Prostate gland (tissue), 2 donors: ENCODE measurements around the gene GPR42. TPM values are rescaled to one million over a fixed set of nuclear protein-coding genes. Genes with fewer than 3 reads are reported as not detected.
"Not testable (repeated sequence)": the region's sequence is repeated elsewhere in the genome, so short reads cannot be mapped to it uniquely, and the experiment has no call there.

ENCODE experiments used
- DNase-seq: peaks from one replicate; pipeline ENCODE4 v3.0.0-alpha.2; 2019; ENCODE audit warnings: low spot score
- H3K27ac ChIP-seq, 2 donors: fragments of 200-600 bp; sonication (generic); 2 replicates each; pipeline ENCODE4 v1.5.1; 2017 to 2019
- H3K27me3 ChIP-seq: fragments of 200-600 bp; sonication (generic); replicated peaks from 2 replicates; pipeline ENCODE4 v1.5.1; 2019; ENCODE audit not compliant: insufficient read depth
- H3K36me3 ChIP-seq, 2 donors: fragments of 200-600 bp; sonication (generic); 1 replicate in 1 of 2; 2 replicates in 1 of 2; pipeline versions ENCODE4 v1.5.1 to v1.8.1; 2017 to 2019
- H3K4me1 ChIP-seq: fragments of 200-600 bp; sonication (generic); replicated peaks from 2 replicates; pipeline ENCODE4 v1.5.1; 2019
- H3K4me3 ChIP-seq, 2 donors: fragments of 200-600 bp; sonication (generic); 2 replicates each; pipeline ENCODE4 v1.5.1; 2017 to 2019
- H3K9me3 ChIP-seq: fragments of 200-600 bp; sonication (generic); 2 replicates; pipeline ENCODE4 v1.5.1; 2017
- POLR2A ChIP-seq: fragments of 450-650 bp; IDR thresholded peaks from one replicate; pipeline ENCODE4 v1.6.1; 2016; ENCODE audit warnings: antibody characterized with exemption, mild to moderate bottlenecking
- POLR2AphosphoS5 ChIP-seq: sonication (generic); formaldehyde crosslinking; IDR thresholded peaks from one replicate; pipeline ENCODE4 v1.6.1; 2017; ENCODE audit warnings: antibody characterized with exemption
- WGBS: methylation state at CpG from one replicate; pipeline ENCODE4 v1.1.5; 2018; 5-methylcytosine and 5-hydroxymethylcytosine counted together
- intact Hi-C: fragments of 100-400 bp; cut with DNase I; formaldehyde crosslinking; loops from one replicate; pipeline ENCODE4 v1.14.2; 2022
- total RNA-seq, 2 donors: library from RNA; depleted of rRNA; stranded (reverse); fragments of >200 nt; gene quantifications; one replicate each; pipeline ENCODE4 v1.1.0, GENCODE V29; 2016
- TF ChIP-seq, protein P1 (sequence below), 4 experiments: fragments of 200-600 bp in 2 of 4; fragments of 450-650 bp in 2 of 4; sonication (generic) in 2 of 4; IDR thresholded peaks; 1 replicate in 3 of 4; 2 replicates in 1 of 4; pipeline ENCODE4 v1.5.1; 2016 to 2019; ENCODE audit warnings: antibody characterized with exemption in 4 of 4, mild to moderate bottlenecking in 2 of 4, moderate library complexity in 2 of 4

GPR42 gene
- total RNA-seq, 2 donors from 2014 or later = not detected

DNA sequence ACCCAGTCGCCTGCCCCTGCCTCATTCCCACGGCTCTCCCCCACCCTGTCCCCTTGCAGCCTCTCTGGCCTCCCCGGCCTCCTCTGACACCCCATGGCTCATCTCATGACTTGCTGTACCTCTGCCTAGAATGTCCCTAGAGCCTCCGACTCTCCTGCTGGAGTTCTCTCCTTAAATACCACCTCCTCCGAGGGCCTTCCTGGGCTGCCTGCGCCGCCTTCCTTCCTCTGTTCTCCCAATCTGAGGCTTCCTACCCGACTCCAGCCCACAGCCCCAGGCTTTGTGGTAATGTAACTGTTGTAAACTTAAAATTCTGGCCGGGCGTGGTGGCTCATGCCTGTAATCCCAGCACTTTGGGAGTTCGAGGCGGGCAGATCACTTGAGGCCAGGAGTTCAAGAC is 27.7 kb downstream of the GPR42 start:
- H3K4me3 ChIP-seq = no peak overlapping the region
- WGBS = 88% methylated on average over 12 of the region's 12 CpGs
- DNase-seq = no peak
- no peak overlapping the region for H3K27ac ChIP-seq
- H3K36me3 ChIP-seq = no peaks in the 10 kb centered on the region
- no peaks in the 10 kb centered on the region for H3K9me3 ChIP-seq
- no peaks in the 10 kb centered on the region for H3K4me1 ChIP-seq
- H3K27me3 ChIP-seq = no peaks in the 10 kb centered on the region
- TF ChIP-seq, protein P1, sequence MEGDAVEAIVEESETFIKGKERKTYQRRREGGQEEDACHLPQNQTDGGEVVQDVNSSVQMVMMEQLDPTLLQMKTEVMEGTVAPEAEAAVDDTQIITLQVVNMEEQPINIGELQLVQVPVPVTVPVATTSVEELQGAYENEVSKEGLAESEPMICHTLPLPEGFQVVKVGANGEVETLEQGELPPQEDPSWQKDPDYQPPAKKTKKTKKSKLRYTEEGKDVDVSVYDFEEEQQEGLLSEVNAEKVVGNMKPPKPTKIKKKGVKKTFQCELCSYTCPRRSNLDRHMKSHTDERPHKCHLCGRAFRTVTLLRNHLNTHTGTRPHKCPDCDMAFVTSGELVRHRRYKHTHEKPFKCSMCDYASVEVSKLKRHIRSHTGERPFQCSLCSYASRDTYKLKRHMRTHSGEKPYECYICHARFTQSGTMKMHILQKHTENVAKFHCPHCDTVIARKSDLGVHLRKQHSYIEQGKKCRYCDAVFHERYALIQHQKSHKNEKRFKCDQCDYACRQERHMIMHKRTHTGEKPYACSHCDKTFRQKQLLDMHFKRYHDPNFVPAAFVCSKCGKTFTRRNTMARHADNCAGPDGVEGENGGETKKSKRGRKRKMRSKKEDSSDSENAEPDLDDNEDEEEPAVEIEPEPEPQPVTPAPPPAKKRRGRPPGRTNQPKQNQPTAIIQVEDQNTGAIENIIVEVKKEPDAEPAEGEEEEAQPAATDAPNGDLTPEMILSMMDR (IDR thresholded peaks at IDR 0.05) = no peak
- no peak for TF ChIP-seq POLR2A
- TF ChIP-seq POLR2AphosphoS5 = no peak
- intact Hi-C loops = no loop called here

DNA sequence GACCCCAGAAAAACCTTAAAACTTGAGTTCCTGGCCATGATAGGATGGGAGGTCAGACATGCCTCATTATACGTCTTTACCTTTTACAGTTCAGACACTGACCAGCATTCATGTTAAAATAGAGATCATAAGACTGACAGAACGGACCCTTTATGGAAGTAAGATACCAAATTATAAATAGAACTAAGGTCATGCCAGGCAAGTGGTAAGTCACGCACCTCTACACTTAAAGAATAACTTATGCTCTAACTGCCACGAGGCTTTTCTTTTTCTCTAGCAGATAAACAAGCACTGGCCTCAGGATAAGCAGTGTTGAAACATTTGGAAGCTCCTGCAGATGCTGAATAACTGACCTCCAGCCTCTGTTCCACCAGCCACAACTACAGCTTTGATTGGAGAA is 28.4 kb downstream of the GPR42 start:
- Histone ChIP-seq H3K27me3 (no peaks in the 10 kb centered on the region), H3K4me3 (no peak overlapping the region), H3K4me1 (no peaks in the 10 kb centered on the region), H3K9me3 (no peaks in the 10 kb centered on the region), H3K27ac (no peak overlapping the region), H3K36me3 (no peaks in the 10 kb centered on the region)
- 81% methylated on average over 4 of the region's 4 CpGs for WGBS
- DNase-seq = no peak
- TF ChIP-seq POLR2A = no peak
- TF ChIP-seq POLR2AphosphoS5 = no peak
- TF ChIP-seq, protein P1 (IDR thresholded peaks at IDR 0.05) = no peak
- intact Hi-C loops = no loop called here

DNA sequence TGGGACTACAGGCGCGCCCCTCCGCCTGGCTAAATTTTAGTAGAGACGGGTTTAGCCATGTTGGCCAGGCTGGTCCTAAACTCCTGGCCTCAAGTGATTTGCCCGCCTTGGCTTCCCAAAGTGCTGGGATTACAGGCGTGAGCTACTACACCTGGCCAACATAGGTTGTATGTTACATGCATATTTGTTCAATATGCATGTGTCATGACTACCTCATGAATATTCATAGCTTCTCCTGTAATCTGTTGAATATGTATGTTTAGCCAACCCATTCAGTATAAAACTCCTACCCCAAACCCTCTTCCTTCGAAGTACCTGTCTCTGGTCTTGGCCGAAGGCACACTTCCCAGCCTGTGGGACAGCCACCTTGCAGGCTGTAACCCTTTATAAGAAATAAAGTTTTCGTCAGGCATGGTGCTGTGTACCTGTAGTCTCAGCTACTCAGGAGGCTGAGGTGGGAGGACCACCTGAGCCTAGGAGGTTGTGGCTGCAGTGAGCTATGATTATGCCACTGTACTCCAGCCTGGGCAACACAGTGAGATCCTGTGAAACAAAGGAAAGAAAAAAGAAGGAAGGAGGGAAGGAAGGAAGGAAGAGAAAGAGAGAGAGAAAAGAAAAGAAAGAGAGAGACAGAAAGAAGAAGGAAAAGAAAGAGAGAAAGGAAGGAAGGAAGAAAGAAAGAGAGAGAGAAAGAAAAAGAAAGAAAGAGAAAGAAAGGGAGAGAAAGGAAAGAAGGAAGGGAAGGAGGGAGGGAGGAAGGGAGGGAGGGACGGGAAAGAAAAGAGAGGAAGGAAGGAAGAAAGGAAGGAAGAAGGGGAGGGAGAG is 29.3 kb downstream of the GPR42 start:
- TF ChIP-seq POLR2A (no peak), POLR2AphosphoS5 (no peak)
- H3K36me3 ChIP-seq = no peaks in the 10 kb centered on the region
- WGBS = 87% methylated on average over 10 of the region's 10 CpGs
- no peak overlapping the region for H3K27ac ChIP-seq
- no peaks in the 10 kb centered on the region for H3K4me1 ChIP-seq
- intact Hi-C loops = no loop called here
- DNase-seq = no peak
- no peak overlapping the region for H3K4me3 ChIP-seq
- no peaks in the 10 kb centered on the region for H3K27me3 ChIP-seq
- no peaks in the 10 kb centered on the region for H3K9me3 ChIP-seq

DNA sequence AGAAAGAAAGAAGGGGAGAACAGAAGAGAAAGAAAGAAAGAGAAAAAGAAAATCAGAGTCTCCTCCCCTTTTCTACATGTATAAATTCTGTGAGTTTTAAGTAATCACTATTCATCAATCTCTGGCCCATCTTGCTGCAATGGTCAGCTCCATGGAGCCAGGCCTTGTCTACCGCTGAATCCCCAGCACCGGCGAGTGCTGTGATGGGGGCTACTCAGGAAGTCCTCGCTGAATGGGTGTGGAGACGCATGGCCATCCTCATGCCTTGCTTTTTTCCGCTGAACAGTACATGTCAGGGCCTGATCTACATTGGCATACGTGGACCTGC is 29.9 kb downstream of the GPR42 start:
- H3K4me1 ChIP-seq = no peaks in the 10 kb centered on the region
- TF ChIP-seq, protein P1 (IDR thresholded peaks at IDR 0.05) = no peak
- no peak for TF ChIP-seq POLR2AphosphoS5
- TF ChIP-seq POLR2A = no peak
- intact Hi-C loops = no loop called here
- H3K27ac ChIP-seq = no peak overlapping the region
- WGBS = 64% methylated on average over 7 of the region's 7 CpGs
- H3K9me3 ChIP-seq = no peaks in the 10 kb centered on the region
- H3K36me3 ChIP-seq = no peaks in the 10 kb centered on the region
- DNase-seq = no peak
- H3K27me3 ChIP-seq = no peaks in the 10 kb centered on the region
- H3K4me3 ChIP-seq = no peak overlapping the region

DNA sequence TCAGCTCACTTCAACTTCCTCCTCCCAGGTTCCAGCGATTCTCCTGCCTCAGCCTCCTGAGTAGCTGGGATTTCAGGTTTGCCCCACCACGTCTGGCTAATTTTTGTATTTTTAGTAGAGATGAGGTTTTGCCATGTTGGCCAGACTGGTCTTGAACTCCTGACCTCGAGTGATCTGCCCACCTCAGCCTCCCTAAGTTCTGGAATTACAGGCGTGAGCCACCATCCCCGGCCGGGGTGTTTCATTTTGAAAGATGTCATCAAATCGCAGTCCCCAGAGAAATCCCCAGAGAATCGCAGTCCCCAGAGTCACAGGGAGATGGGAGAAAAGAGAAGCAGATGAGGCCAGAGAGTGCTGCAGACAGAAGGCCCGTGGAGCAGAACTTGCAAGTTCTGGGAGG is 30.5 kb downstream of the GPR42 start:
- H3K4me3 ChIP-seq, H3K27me3 ChIP-seq, H3K9me3 ChIP-seq, intact Hi-C loops, H3K27ac ChIP-seq, DNase-seq, H3K36me3 ChIP-seq, H3K4me1 ChIP-seq: not testable (repeated sequence)
- WGBS = 92% methylated on average over 9 of the region's 9 CpGs

DNA sequence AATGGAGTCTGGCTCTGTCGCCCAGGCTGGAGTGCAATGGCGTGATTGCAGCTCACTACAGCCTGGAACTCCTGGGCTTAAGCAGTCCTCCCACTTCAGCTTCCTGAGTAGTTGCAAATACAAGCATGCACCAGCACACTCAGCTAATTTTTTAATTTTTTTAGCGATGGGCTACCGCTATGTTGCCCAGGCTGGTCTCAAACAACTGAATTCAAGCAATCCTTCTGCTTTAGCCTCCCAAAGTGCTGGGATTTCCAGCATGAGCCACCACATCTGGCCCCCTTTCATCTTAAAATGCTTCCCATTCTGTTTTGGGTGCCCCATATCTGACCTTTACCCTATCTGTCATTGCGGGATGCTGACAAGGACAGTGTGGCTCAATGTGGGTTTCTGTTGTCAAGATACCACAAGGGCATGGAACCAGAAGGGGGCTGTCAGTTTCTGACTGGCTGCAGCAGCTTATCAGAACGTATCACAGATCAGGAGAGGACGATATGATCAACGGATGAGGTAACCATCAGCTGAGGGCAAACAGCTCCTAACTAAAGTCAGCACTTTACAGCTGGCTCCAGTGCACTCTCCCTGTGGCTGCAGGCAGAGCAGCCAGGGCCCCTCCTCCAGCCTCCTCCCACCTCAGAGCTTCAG is 32.4 kb downstream of the GPR42 start:
- Histone ChIP-seq H3K27me3 (no peaks in the 10 kb centered on the region), H3K36me3 (no peaks in the 10 kb centered on the region), H3K4me1 (no peaks in the 10 kb centered on the region), H3K4me3 (no peak overlapping the region), H3K27ac (no peak overlapping the region), H3K9me3 (no peaks in the 10 kb centered on the region)
- no peak for DNase-seq
- no peak for TF ChIP-seq POLR2A
- WGBS = 75% methylated on average over 8 of the region's 8 CpGs
- intact Hi-C loops = no loop called here
